GM19397 (cell line): ENCODE data around the gene NRTN.
"Not testable (repeated sequence)": the region's sequence is repeated elsewhere in the genome, so short reads cannot be mapped to it uniquely, and the experiment has no call there.

Source experiments
- ATAC-seq: cut with Tn5 transposase; IDR thresholded peaks from one replicate; pipeline ENCODE4 v1.9.1; 2021; ENCODE audit warnings: mild to moderate bottlenecking, moderate library complexity; ENCODE audit not compliant: unreplicated experiment

NRTN gene

GRCh38 chr19:5864725-5865486, 60.0 kb downstream of the NRTN start:
- no peak for ATAC-seq

- ATAC-seq, result no peak
These were observed 60.9 kb downstream of the NRTN start for GRCh38 chr19:5865772-5866171.

GRCh38 chr19:5867201-5868136, 62.6 kb downstream of the NRTN start:
- ATAC-seq, result no peak

GRCh38 chr19:5870986-5871394, 66.1 kb downstream of the NRTN start:
- ATAC-seq, result no peak

- no peak for ATAC-seq
These were observed 68.8 kb downstream of the NRTN start for GRCh38 chr19:5873617-5874199.

- ATAC-seq, result not testable (repeated sequence)
These were observed 69.6 kb downstream of the NRTN start for GRCh38 chr19:5874496-5874895.

- no peak for ATAC-seq
These were observed 72.6 kb downstream of the NRTN start for GRCh38 chr19:5877427-5877826.

- ATAC-seq, result no peak
These were observed 73.0 kb downstream of the NRTN start for GRCh38 chr19:5877882-5878281.
